Measurements from ENCODE around the gene LETM1. TPM values are rescaled to one million over a fixed set of nuclear protein-coding genes. Genes with fewer than 3 reads are reported as not detected.

Gene LETM1
- polyA plus RNA-seq, 1 donor (not counting 4 experiments of a cell fraction or from before 2014, with no cell fraction given): 25.6 TPM

GRCh38 chr4:1783015-1783414 is 72.9 kb downstream of the LETM1 start:
- H3K4me2 ChIP-seq (ENCODE audit: control insufficient read depth, extremely low read depth, insufficient read depth, low read depth, low read length): no peak overlapping the region
- peaks cover 31% of the 10 kb centered on the region for H3K4me1 ChIP-seq (ENCODE audit: control insufficient read depth, extremely low read depth, insufficient read depth, low read length)
- no peak overlapping the region for H3K27ac ChIP-seq (ENCODE audit: control insufficient read depth, insufficient read depth, low read length)
- no peaks in the 10 kb centered on the region for H3K79me2 ChIP-seq (ENCODE audit: control insufficient read depth, insufficient read depth, low read length)
- H2AFZ ChIP-seq (ENCODE audit: control insufficient read depth, low read length): no peak overlapping the region
- no peaks in the 10 kb centered on the region for H4K20me1 ChIP-seq (ENCODE audit: control insufficient read depth, extremely low read depth, insufficient read depth, low read length)
- FAIRE-seq (no peak), DNase-seq (ENCODE audit: low read depth, low spot score) (no peak)
- no peaks in the 10 kb centered on the region for H3K36me3 ChIP-seq (ENCODE audit: control insufficient read depth in 2 of 2, extremely low read depth in 1 of 2, insufficient read depth in 2 of 2, low read length in 2 of 2)
- no peaks in the 10 kb centered on the region for H3K27me3 ChIP-seq (ENCODE audit: control insufficient read depth, extremely low read depth, insufficient read depth, low read length)
- TF ChIP-seq CTCF (optimal IDR thresholded peaks at IDR 0.05 in 1 of 3, IDR thresholded peaks at IDR 0.05 in 1 of 3, conservative IDR thresholded peaks at IDR 0.05 in 1 of 3; ENCODE audit: extremely low read depth in 1 of 3, insufficient read depth in 2 of 3, low read length in 3 of 3) (no peak), EZH2 (IDR thresholded peaks at IDR 0.05; ENCODE audit: low read length) (no peak)
- no peaks in the 10 kb centered on the region for H3K9me1 ChIP-seq (ENCODE audit: control insufficient read depth, extremely low read depth, insufficient read depth, low read length)
- no peaks in the 10 kb centered on the region for H3K9me3 ChIP-seq (ENCODE audit: control insufficient read depth, low read depth, low read length)
- dilution Hi-C loops (cut with MboI; ENCODE audit: extremely low pct_ligation_motif_present, low sequenced_read_pairs): no loop called here
- H3K9ac ChIP-seq (ENCODE audit: control insufficient read depth, extremely low read depth, insufficient read depth, low read length): no peak overlapping the region
- H3K4me3 ChIP-seq (ENCODE audit: control insufficient read depth in 2 of 3, extremely low read depth in 1 of 3, insufficient read depth in 2 of 3, low read depth in 1 of 3, low read length in 3 of 3): no peak overlapping the region

GRCh38 chr4:1780435-1780834 is 75.5 kb downstream of the LETM1 start:
- no peaks in the 10 kb centered on the region for H3K9me3 ChIP-seq (ENCODE audit: control insufficient read depth, low read depth, low read length)
- dilution Hi-C loops (cut with MboI; ENCODE audit: extremely low pct_ligation_motif_present, low sequenced_read_pairs): no loop called here
- H3K36me3 ChIP-seq (ENCODE audit: control insufficient read depth in 2 of 2, extremely low read depth in 1 of 2, insufficient read depth in 2 of 2, low read length in 2 of 2): no peaks in the 10 kb centered on the region
- H2AFZ ChIP-seq (ENCODE audit: control insufficient read depth, low read length): no peak overlapping the region
- no peaks in the 10 kb centered on the region for H3K9me1 ChIP-seq (ENCODE audit: control insufficient read depth, extremely low read depth, insufficient read depth, low read length)
- H3K79me2 ChIP-seq (ENCODE audit: control insufficient read depth, insufficient read depth, low read length): no peaks in the 10 kb centered on the region
- peaks cover 47% of the 10 kb centered on the region for H3K4me1 ChIP-seq (ENCODE audit: control insufficient read depth, extremely low read depth, insufficient read depth, low read length)
- no peak overlapping the region for H3K4me3 ChIP-seq (ENCODE audit: control insufficient read depth in 2 of 3, extremely low read depth in 1 of 3, insufficient read depth in 2 of 3, low read depth in 1 of 3, low read length in 3 of 3)
- H3K27ac ChIP-seq (ENCODE audit: control insufficient read depth, insufficient read depth, low read length): no peak overlapping the region
- no peak overlapping the region for H3K9ac ChIP-seq (ENCODE audit: control insufficient read depth, extremely low read depth, insufficient read depth, low read length)
- no peak for FAIRE-seq
- no peak for DNase-seq (ENCODE audit: low read depth, low spot score)
- TF ChIP-seq CTCF (optimal IDR thresholded peaks at IDR 0.05 in 1 of 3, IDR thresholded peaks at IDR 0.05 in 1 of 3, conservative IDR thresholded peaks at IDR 0.05 in 1 of 3; ENCODE audit: extremely low read depth in 1 of 3, insufficient read depth in 2 of 3, low read length in 3 of 3): no peak
- no peak for TF ChIP-seq EZH2 (IDR thresholded peaks at IDR 0.05; ENCODE audit: low read length)
- H3K4me2 ChIP-seq (ENCODE audit: control insufficient read depth, extremely low read depth, insufficient read depth, low read depth, low read length): no peak overlapping the region
- no peaks in the 10 kb centered on the region for H4K20me1 ChIP-seq (ENCODE audit: control insufficient read depth, extremely low read depth, insufficient read depth, low read length)
- no peaks in the 10 kb centered on the region for H3K27me3 ChIP-seq (ENCODE audit: control insufficient read depth, extremely low read depth, insufficient read depth, low read length)

Measured in keratinocyte (primary cell).